ENCODE results near the gene RARRES1.

The RARRES1 gene

DNA sequence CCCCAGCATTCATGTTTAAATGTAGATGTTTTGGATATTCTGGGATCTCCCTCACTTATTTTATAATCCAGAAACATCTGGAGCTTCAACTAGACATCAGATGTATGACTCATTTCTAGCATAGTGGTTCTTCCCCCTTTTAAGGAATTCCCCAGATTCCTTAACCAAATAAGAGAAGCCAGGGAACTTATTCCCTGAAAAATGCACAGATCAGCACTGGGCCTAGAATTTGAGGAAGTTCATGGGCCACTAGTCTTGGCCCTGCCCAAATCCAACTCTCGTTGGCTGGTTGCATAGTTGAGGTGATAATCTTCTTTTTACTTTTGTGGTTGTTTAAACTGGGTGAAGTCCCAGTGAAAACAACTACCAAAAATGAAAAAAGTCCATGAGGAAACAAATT, 20.4 kb downstream of the RARRES1 start:
- TF ChIP-seq HOXD13 (CRISPR knock-in tag; IDR thresholded peaks at IDR 0.05; ENCODE audit: borderline replicate concordance) (no peak), GLI4 (tag by site-specific recombination; IDR thresholded peaks at IDR 0.05) (no peak), ZNF18 (tag by site-specific recombination; IDR thresholded peaks at IDR 0.05) (no peak), ZNF48 (tag by site-specific recombination; IDR thresholded peaks at IDR 0.05) (no peak), MZF1 (tag by site-specific recombination; IDR thresholded peaks at IDR 0.05; ENCODE audit: borderline replicate concordance) (no peak), ZNF548 (tag by site-specific recombination; IDR thresholded peaks at IDR 0.05) (no peak), GFI1B (tag by site-specific recombination; IDR thresholded peaks at IDR 0.05) (no peak), ZNF394 (tag by site-specific recombination; IDR thresholded peaks at IDR 0.05; ENCODE audit: borderline replicate concordance) (no peak), ZNF560 (tag by site-specific recombination; IDR thresholded peaks at IDR 0.05; ENCODE audit: borderline replicate concordance) (no peak), ZNF266 (tag by site-specific recombination; IDR thresholded peaks at IDR 0.05; ENCODE audit: low read depth) (no peak)
- TF ChIP-seq, protein P1, sequence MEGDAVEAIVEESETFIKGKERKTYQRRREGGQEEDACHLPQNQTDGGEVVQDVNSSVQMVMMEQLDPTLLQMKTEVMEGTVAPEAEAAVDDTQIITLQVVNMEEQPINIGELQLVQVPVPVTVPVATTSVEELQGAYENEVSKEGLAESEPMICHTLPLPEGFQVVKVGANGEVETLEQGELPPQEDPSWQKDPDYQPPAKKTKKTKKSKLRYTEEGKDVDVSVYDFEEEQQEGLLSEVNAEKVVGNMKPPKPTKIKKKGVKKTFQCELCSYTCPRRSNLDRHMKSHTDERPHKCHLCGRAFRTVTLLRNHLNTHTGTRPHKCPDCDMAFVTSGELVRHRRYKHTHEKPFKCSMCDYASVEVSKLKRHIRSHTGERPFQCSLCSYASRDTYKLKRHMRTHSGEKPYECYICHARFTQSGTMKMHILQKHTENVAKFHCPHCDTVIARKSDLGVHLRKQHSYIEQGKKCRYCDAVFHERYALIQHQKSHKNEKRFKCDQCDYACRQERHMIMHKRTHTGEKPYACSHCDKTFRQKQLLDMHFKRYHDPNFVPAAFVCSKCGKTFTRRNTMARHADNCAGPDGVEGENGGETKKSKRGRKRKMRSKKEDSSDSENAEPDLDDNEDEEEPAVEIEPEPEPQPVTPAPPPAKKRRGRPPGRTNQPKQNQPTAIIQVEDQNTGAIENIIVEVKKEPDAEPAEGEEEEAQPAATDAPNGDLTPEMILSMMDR (tag by site-specific recombination; IDR thresholded peaks at IDR 0.05) = no peak
- ChIA-PET POLR2A (no interaction called here), CTCF (interaction anchor here (0.6 kb wide), 1 partner anchor 43 kb away, joined by 4 read pairs; no protein-coding TSS in a partner anchor)
- Histone ChIP-seq H3K27ac (ENCODE audit: extremely low read depth, low read depth, low read length) (no peak overlapping the region), H3K4me3 (ENCODE audit: low read depth, low read length) (no peak overlapping the region), H3K9me3 (ENCODE audit: control insufficient read depth, insufficient read depth, low read depth, low read length) (no peaks in the 10 kb centered on the region), H3K36me3 (ENCODE audit: control insufficient read depth in 2 of 2, insufficient read depth in 1 of 2, low read length in 2 of 2) (peaks cover 0 to 20% of the 10 kb centered on the region in 2 experiments; a peak in 2 of 3 replicates), H3K4me1 (ENCODE audit: control insufficient read depth, insufficient read depth, low read length) (no peaks in the 10 kb centered on the region)

DNA sequence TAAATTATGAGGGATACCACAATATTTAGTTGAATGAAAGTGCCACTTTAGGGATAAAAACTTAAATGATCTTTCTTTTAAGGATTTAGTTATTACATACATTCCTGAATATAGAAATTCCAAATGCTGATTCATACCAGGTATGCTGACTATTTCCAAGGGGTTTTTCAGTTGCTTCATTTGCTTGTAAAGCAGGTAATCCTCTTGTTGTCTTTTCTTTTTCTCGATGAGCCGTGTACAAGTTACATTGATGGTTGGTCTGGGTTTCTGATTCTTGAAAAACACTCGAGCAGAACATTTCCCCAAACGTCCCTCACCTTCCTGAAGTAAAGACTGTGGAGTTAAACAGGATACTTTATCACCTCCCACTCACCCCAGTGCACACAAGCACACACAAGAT, 21.7 kb downstream of the RARRES1 start:
- Histone ChIP-seq H3K4me3 (ENCODE audit: low read depth, low read length) (no peak overlapping the region), H3K27ac (ENCODE audit: extremely low read depth, low read depth, low read length) (no peak overlapping the region), H3K36me3 (ENCODE audit: control insufficient read depth in 2 of 2, insufficient read depth in 1 of 2, low read length in 2 of 2) (peaks cover 0 to 20% of the 10 kb centered on the region in 2 experiments; a peak in 2 of 3 replicates), H3K4me1 (ENCODE audit: control insufficient read depth, insufficient read depth, low read length) (no peaks in the 10 kb centered on the region), H3K9me3 (ENCODE audit: control insufficient read depth, insufficient read depth, low read depth, low read length) (no peaks in the 10 kb centered on the region)
- ChIA-PET POLR2A (no interaction called here), CTCF (no interaction called here)
- TF ChIP-seq HOXC10 (CRISPR knock-in tag; IDR thresholded peaks at IDR 0.05) (no peak), ZSCAN23 (tag by site-specific recombination; IDR thresholded peaks at IDR 0.05) (no peak), OSR2 (tag by site-specific recombination; IDR thresholded peaks at IDR 0.05) (no peak), KLF7 (tag by site-specific recombination; IDR thresholded peaks at IDR 0.05; ENCODE audit: borderline replicate concordance) (no peak), ZNF658 (tag by site-specific recombination; IDR thresholded peaks at IDR 0.05) (no peak), ZNF510 (tag by site-specific recombination; IDR thresholded peaks at IDR 0.05; ENCODE audit: insufficient replicate concordance) (no peak), ZNF785 (tag by site-specific recombination; IDR thresholded peaks at IDR 0.05) (no peak), ZBTB6 (tag by site-specific recombination; IDR thresholded peaks at IDR 0.05) (no peak), ZEB2 (tag by site-specific recombination; IDR thresholded peaks at IDR 0.05) (no peak)
- TF ChIP-seq, protein P2, sequence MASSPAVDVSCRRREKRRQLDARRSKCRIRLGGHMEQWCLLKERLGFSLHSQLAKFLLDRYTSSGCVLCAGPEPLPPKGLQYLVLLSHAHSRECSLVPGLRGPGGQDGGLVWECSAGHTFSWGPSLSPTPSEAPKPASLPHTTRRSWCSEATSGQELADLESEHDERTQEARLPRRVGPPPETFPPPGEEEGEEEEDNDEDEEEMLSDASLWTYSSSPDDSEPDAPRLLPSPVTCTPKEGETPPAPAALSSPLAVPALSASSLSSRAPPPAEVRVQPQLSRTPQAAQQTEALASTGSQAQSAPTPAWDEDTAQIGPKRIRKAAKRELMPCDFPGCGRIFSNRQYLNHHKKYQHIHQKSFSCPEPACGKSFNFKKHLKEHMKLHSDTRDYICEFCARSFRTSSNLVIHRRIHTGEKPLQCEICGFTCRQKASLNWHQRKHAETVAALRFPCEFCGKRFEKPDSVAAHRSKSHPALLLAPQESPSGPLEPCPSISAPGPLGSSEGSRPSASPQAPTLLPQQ (tag by site-specific recombination; IDR thresholded peaks at IDR 0.05) = no peak
- TF ChIP-seq, protein P3, sequence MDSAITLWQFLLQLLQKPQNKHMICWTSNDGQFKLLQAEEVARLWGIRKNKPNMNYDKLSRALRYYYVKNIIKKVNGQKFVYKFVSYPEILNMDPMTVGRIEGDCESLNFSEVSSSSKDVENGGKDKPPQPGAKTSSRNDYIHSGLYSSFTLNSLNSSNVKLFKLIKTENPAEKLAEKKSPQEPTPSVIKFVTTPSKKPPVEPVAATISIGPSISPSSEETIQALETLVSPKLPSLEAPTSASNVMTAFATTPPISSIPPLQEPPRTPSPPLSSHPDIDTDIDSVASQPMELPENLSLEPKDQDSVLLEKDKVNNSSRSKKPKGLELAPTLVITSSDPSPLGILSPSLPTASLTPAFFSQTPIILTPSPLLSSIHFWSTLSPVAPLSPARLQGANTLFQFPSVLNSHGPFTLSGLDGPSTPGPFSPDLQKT (IDR thresholded peaks at IDR 0.05; ENCODE audit: borderline replicate concordance, low read depth, low read length) = no peak
- TF ChIP-seq, protein P4, sequence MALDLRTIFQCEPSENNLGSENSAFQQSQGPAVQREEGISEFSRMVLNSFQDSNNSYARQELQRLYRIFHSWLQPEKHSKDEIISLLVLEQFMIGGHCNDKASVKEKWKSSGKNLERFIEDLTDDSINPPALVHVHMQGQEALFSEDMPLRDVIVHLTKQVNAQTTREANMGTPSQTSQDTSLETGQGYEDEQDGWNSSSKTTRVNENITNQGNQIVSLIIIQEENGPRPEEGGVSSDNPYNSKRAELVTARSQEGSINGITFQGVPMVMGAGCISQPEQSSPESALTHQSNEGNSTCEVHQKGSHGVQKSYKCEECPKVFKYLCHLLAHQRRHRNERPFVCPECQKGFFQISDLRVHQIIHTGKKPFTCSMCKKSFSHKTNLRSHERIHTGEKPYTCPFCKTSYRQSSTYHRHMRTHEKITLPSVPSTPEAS (tag by site-specific recombination; IDR thresholded peaks at IDR 0.05) = no peak
